Ammon's horn (tissue), 1 donor: ENCODE measurements around the gene USP37.

Source experiments
- DNase-seq: peaks from one replicate; pipeline ENCODE4 v3.0.0-alpha.2; 2016; ENCODE audit warnings: low spot score

USP37 gene

GRCh38 chr2:218401890-218402289, 166.3 kb downstream of the USP37 start:
- no peak for DNase-seq

GRCh38 chr2:218400930-218401881, 166.9 kb downstream of the USP37 start:
- no peak for DNase-seq
